Breast epithelium (tissue), 4 donors: ENCODE results near the gene SARNP. TPM values are rescaled to one million over a fixed set of nuclear protein-coding genes. Genes with fewer than 3 reads are reported as not detected.

ENCODE experiments used
- DNase-seq, 2 donors: peaks; one replicate each; pipeline ENCODE4 v3.0.0-alpha.2; 2019; ENCODE audit warnings: low spot score in 2 of 2
- H3K27ac ChIP-seq, 2 donors: fragments of 200-600 bp; sonication (generic) in 1 of 2; one replicate each; pipeline ENCODE4 v1.5.1; 2016 to 2019; ENCODE audit warnings: mild to moderate bottlenecking in 1 of 2
- H3K27me3 ChIP-seq, 2 donors: fragments of 200-600 bp; sonication (generic) in 1 of 2; one replicate each; pipeline versions ENCODE4 v1.5.1 to v1.6.0; 2017 to 2019; ENCODE audit warnings: control low read depth in 1 of 2, mild to moderate bottlenecking in 1 of 2
- H3K36me3 ChIP-seq: fragments of 200-600 bp; one replicate; pipeline ENCODE4 v1.5.1; 2019
- H3K4me1 ChIP-seq, 2 donors: fragments of 200-600 bp; sonication (generic); one replicate each; pipeline ENCODE4 v1.5.1; 2016 to 2019; ENCODE audit warnings: control low read depth in 1 of 2
- H3K4me3 ChIP-seq, 3 donors: fragments of 200-600 bp; sonication (generic); 1 replicate in 2 of 3; 2 replicates in 1 of 3; pipeline ENCODE4 v1.5.1; 2016 to 2019; ENCODE audit warnings: mild to moderate bottlenecking in 3 of 3, moderate library complexity in 2 of 3
- H3K9me3 ChIP-seq, 2 donors: fragments of 200-600 bp; sonication (generic) in 1 of 2; one replicate each; pipeline ENCODE4 v1.5.1; 2016 to 2019; ENCODE audit warnings: control low read depth in 1 of 2
- CTCF ChIP-seq, 3 donors: fragments of 450-650 bp; IDR thresholded peaks; one replicate each; pipeline ENCODE4 v1.5.1; 2016 to 2017; ENCODE audit warnings: antibody characterized with exemption in 3 of 3, mild to moderate bottlenecking in 3 of 3, moderate library complexity in 3 of 3
- POLR2A ChIP-seq: fragments of 450-650 bp; IDR thresholded peaks from one replicate; pipeline ENCODE4 v1.6.1; 2016; ENCODE audit warnings: antibody characterized with exemption, mild to moderate bottlenecking, moderate library complexity
- POLR2AphosphoS5 ChIP-seq, 3 donors: sonication (generic); formaldehyde crosslinking; IDR thresholded peaks; one replicate each; pipeline ENCODE4 v1.6.1; 2017; ENCODE audit warnings: antibody characterized with exemption in 3 of 3
- intact Hi-C: fragments of 100-400 bp; cut with DNase I; formaldehyde crosslinking; loops from one replicate; pipeline ENCODE4 v1.15.1; 2023; ENCODE audit warnings: low total_unique reads
- total RNA-seq, 3 donors: library from RNA; depleted of rRNA; stranded (reverse); fragments of >200 nt; gene quantifications; one replicate each; pipeline ENCODE4 v1.1.0, GENCODE V29; 2016

The SARNP gene
- total RNA-seq, 3 donors from 2014 or later, result 54.7 to 64.3 (median 55.3) TPM

GRCh38 chr12:55829967-55830600, 12.6 kb upstream of the SARNP start:
- no peaks in the 10 kb centered on the region for H3K27me3 ChIP-seq
- peaks cover 6 to 15% of the 10 kb centered on the region in 2 donors for H3K4me1 ChIP-seq
- H3K36me3 ChIP-seq, result no peaks in the 10 kb centered on the region
- H3K4me3 ChIP-seq, result peak overlapping the region; percentile 91 to 98 (median 91)
- H3K27ac ChIP-seq, result peak overlapping the region; percentile 94 to 95
- TF ChIP-seq POLR2A (no peak), POLR2AphosphoS5 (IDR thresholded peaks at IDR 0.05) (no peak), CTCF (IDR thresholded peaks at IDR 0.05) (no peak)
- peak in 1 of 2 donors; percentile 65 for DNase-seq
- no peaks in the 10 kb centered on the region for H3K9me3 ChIP-seq
- intact Hi-C loops, result loop anchor here (10.0 kb wide), 1 partner anchor 105 kb away; the partner anchor contains the start of gene DGKA

- Histone ChIP-seq H3K27me3 (no peaks in the 10 kb centered on the region), H3K36me3 (no peaks in the 10 kb centered on the region), H3K4me3 (peak overlapping the region in 2 of 3 donors; percentile 91), H3K27ac (peak overlapping the region; percentile 94 to 95), H3K9me3 (no peaks in the 10 kb centered on the region), H3K4me1 (peaks cover 6 to 15% of the 10 kb centered on the region in 2 donors)
- DNase-seq, result no peak
- no peak for TF ChIP-seq CTCF (IDR thresholded peaks at IDR 0.05)
- no peak for TF ChIP-seq POLR2A
- no peak for TF ChIP-seq POLR2AphosphoS5 (IDR thresholded peaks at IDR 0.05)
- intact Hi-C loops, result no loop called here
Measured at GRCh38 chr12:55828357-55828756, 10.8 kb upstream of the SARNP start.

GRCh38 chr12:55827806-55828205, 10.3 kb upstream of the SARNP start:
- Histone ChIP-seq H3K36me3 (no peaks in the 10 kb centered on the region), H3K27me3 (no peaks in the 10 kb centered on the region), H3K4me1 (peaks cover 6 to 15% of the 10 kb centered on the region in 2 donors), H3K4me3 (peak overlapping the region in 1 of 3 donors; percentile 1), H3K9me3 (no peaks in the 10 kb centered on the region), H3K27ac (peak overlapping the region; percentile 94 to 95)
- DNase-seq, result no peak
- intact Hi-C loops, result no loop called here
- TF ChIP-seq POLR2AphosphoS5 (IDR thresholded peaks at IDR 0.05), result no peak
- TF ChIP-seq CTCF (IDR thresholded peaks at IDR 0.05), result no peak
- no peak for TF ChIP-seq POLR2A

- no peak for DNase-seq
- H3K4me1 ChIP-seq, result peaks cover 6 to 15% of the 10 kb centered on the region in 2 donors
- intact Hi-C loops, result no loop called here
Measured at GRCh38 chr12:55824726-55825125, 7.2 kb upstream of the SARNP start.

More at GRCh38 chr12:55824726-55825125, 7.2 kb upstream of the SARNP start:
- no peaks in the 10 kb centered on the region for H3K27me3 ChIP-seq
- no peak overlapping the region for H3K4me3 ChIP-seq
- no peaks in the 10 kb centered on the region for H3K36me3 ChIP-seq
- TF ChIP-seq POLR2AphosphoS5 (IDR thresholded peaks at IDR 0.05) (no peak), CTCF (IDR thresholded peaks at IDR 0.05) (no peak), POLR2A (no peak)
- no peak overlapping the region for H3K27ac ChIP-seq
- no peaks in the 10 kb centered on the region for H3K9me3 ChIP-seq
